Small intestine (tissue), 7 donors: ENCODE measurements around the gene WNT4. TPM values are rescaled to one million over a fixed set of nuclear protein-coding genes. Genes with fewer than 3 reads are reported as not detected.

Experiments used
- DNase-seq, 2 donors: peaks; one replicate each; pipeline versions ENCODE4 v3.0.0 to v3.0.0-alpha.2; 2013
- FAIRE-seq: peaks from 2 replicates; lab custom pipeline; 2012; peaks lifted over from hg19 to GRCh38; lab: Jason Lieb, UNC
- H3K27ac ChIP-seq, 3 donors: one replicate each; pipeline ENCODE4 v1.5.1; 2013; ENCODE audit warnings: low read length in 2 of 3, mild to moderate bottlenecking in 2 of 3, control low read depth in 1 of 3, inconsistent platforms in 1 of 3, low read depth in 1 of 3, moderate library complexity in 1 of 3
- H3K27me3 ChIP-seq, 3 donors: one replicate each; pipeline ENCODE4 v1.6.1; 2013; ENCODE audit warnings: low read length in 3 of 3, inconsistent platforms in 1 of 3; ENCODE audit not compliant: control insufficient read depth in 3 of 3, insufficient read depth in 3 of 3
- H3K36me3 ChIP-seq, 3 donors: one replicate each; pipeline ENCODE4 v1.6.1; 2013; ENCODE audit warnings: low read length in 3 of 3, inconsistent platforms in 1 of 3, low read depth in 1 of 3, mild to moderate bottlenecking in 1 of 3, moderate library complexity in 1 of 3; ENCODE audit not compliant: control insufficient read depth in 3 of 3, insufficient read depth in 2 of 3
- H3K4me1 ChIP-seq, 3 donors: one replicate each; pipeline ENCODE4 v1.6.1; 2013; ENCODE audit warnings: low read length in 2 of 3, inconsistent platforms in 1 of 3, low read depth in 1 of 3, mild to moderate bottlenecking in 1 of 3, moderate library complexity in 1 of 3; ENCODE audit not compliant: control insufficient read depth in 3 of 3, insufficient read depth in 2 of 3
- H3K4me3 ChIP-seq, 3 donors: one replicate each; pipeline ENCODE4 v1.5.1; 2013; ENCODE audit warnings: low read length in 3 of 3, control low read depth in 1 of 3, inconsistent platforms in 1 of 3, low read depth in 1 of 3, mild to moderate bottlenecking in 1 of 3, moderate library complexity in 1 of 3
- H3K9me3 ChIP-seq, 2 donors: one replicate each; pipeline ENCODE4 v1.6.1; 2013; ENCODE audit warnings: low read depth in 1 of 2, low read length in 1 of 2; ENCODE audit not compliant: control insufficient read depth in 2 of 2, insufficient read depth in 1 of 2
- WGBS, 3 donors: extraction: QIAGEN DNeasy Blood & Tissue Kit; methylation state at CpG; one replicate each; pipeline ENCODE4 v1.1.7; 2013; 5-methylcytosine and 5-hydroxymethylcytosine counted together
- polyA plus RNA-seq, 4 donors: library from polyadenylated mRNA; stranded (reverse) in 3 of 4; unstranded in 1 of 4; fragments of 200-250 nt in 3 of 4; fragments of 120-200 nt in 1 of 4; gene quantifications; one replicate each; pipeline versions ENCODE4 v1.2.1 to v1.2.3, GENCODE V29; 2013
- donor health status: healthy with polysubstance abuse.
- donor health status: control.
- donor health status: control.
- donor health status: Bipolar disorder and iron deficiency.
- donor health status: healthy.

Gene WNT4
- polyA plus RNA-seq, 4 donors: 0.81 to 2.3 (median 1.3) TPM; not detected in 1

GRCh38 chr1:22171951-22172715 lies 29.2 kb upstream of the WNT4 start:
- FAIRE-seq (no peak), DNase-seq (peak in 1 of 2 donors; percentile 22)
- Histone ChIP-seq H3K4me3 (no peak overlapping the region), H3K4me1 (no peaks in the 10 kb centered on the region), H3K27me3 (no peaks in the 10 kb centered on the region), H3K36me3 (no peaks in the 10 kb centered on the region), H3K27ac (no peak overlapping the region), H3K9me3 (no peaks in the 10 kb centered on the region)
- WGBS, 3 donors: 41 to 82% (median 58%) methylated on average over 18 of the region's 18 CpGs

GRCh38 chr1:22169816-22170215 lies 26.9 kb upstream of the WNT4 start:
- 89 to 94% (median 93%) methylated on average over 4 of the region's 4 CpGs for WGBS, 3 donors
- Histone ChIP-seq H3K36me3 (no peaks in the 10 kb centered on the region), H3K27ac (no peak overlapping the region), H3K9me3 (no peaks in the 10 kb centered on the region), H3K4me1 (no peaks in the 10 kb centered on the region), H3K4me3 (no peak overlapping the region), H3K27me3 (no peaks in the 10 kb centered on the region)
- FAIRE-seq (no peak), DNase-seq (no peak)

GRCh38 chr1:22168412-22168973 lies 25.6 kb upstream of the WNT4 start:
- 37 to 48% (median 40%) methylated on average over 4 of the region's 4 CpGs for WGBS, 3 donors
- FAIRE-seq: no peak

GRCh38 chr1:22166439-22166838 lies 23.5 kb upstream of the WNT4 start:
- 81 to 94% (median 88%) methylated on average over 1 of the region's 1 CpG for WGBS, 3 donors
- Histone ChIP-seq H3K4me1 (no peaks in the 10 kb centered on the region), H3K4me3 (no peak overlapping the region), H3K36me3 (no peaks in the 10 kb centered on the region), H3K9me3 (no peaks in the 10 kb centered on the region), H3K27me3 (no peaks in the 10 kb centered on the region), H3K27ac (no peak overlapping the region)
- DNase-seq (no peak), FAIRE-seq (no peak)

More at GRCh38 chr1:22168412-22168973, 25.6 kb upstream of the WNT4 start:
- no peak for DNase-seq
- no peaks in the 10 kb centered on the region for H3K4me1 ChIP-seq
- no peaks in the 10 kb centered on the region for H3K36me3 ChIP-seq
- no peaks in the 10 kb centered on the region for H3K9me3 ChIP-seq
- no peak overlapping the region for H3K4me3 ChIP-seq
- no peak overlapping the region for H3K27ac ChIP-seq
- no peaks in the 10 kb centered on the region for H3K27me3 ChIP-seq

- no peaks in the 10 kb centered on the region for H3K27me3 ChIP-seq
- no peak for FAIRE-seq
- H3K4me3 ChIP-seq: no peak overlapping the region
- DNase-seq: no peak
- H3K36me3 ChIP-seq: no peaks in the 10 kb centered on the region
- WGBS, 3 donors: 78 to 84% (median 84%) methylated on average over 14 of the region's 14 CpGs
- H3K27ac ChIP-seq: no peak overlapping the region
- no peaks in the 10 kb centered on the region for H3K4me1 ChIP-seq
- no peaks in the 10 kb centered on the region for H3K9me3 ChIP-seq
Observed at GRCh38 chr1:22164841-22165808, 22.2 kb upstream of the WNT4 start.

GRCh38 chr1:22163564-22163963 lies 20.7 kb upstream of the WNT4 start:
- WGBS, 3 donors: 53 to 62% (median 60%) methylated on average over 6 of the region's 6 CpGs
- Histone ChIP-seq H3K4me3 (no peak overlapping the region), H3K27ac (no peak overlapping the region), H3K27me3 (no peaks in the 10 kb centered on the region), H3K9me3 (no peaks in the 10 kb centered on the region), H3K4me1 (no peaks in the 10 kb centered on the region), H3K36me3 (no peaks in the 10 kb centered on the region)
- FAIRE-seq (no peak), DNase-seq (peak in 1 of 2 donors; percentile 40)

- WGBS, 3 donors: 67 to 80% (median 68%) methylated on average over 14 of the region's 14 CpGs
- H3K36me3 ChIP-seq: no peaks in the 10 kb centered on the region
- H3K4me3 ChIP-seq: no peak overlapping the region
- DNase-seq: no peak
- H3K27ac ChIP-seq: no peak overlapping the region
- no peak for FAIRE-seq
- H3K9me3 ChIP-seq: no peaks in the 10 kb centered on the region
- H3K27me3 ChIP-seq: no peaks in the 10 kb centered on the region
- no peaks in the 10 kb centered on the region for H3K4me1 ChIP-seq
Observed at GRCh38 chr1:22163137-22163536, 20.2 kb upstream of the WNT4 start.

GRCh38 chr1:22159891-22160290 lies 17.0 kb upstream of the WNT4 start:
- Histone ChIP-seq H3K27ac (no peak overlapping the region), H3K27me3 (no peaks in the 10 kb centered on the region), H3K4me1 (no peaks in the 10 kb centered on the region), H3K36me3 (no peaks in the 10 kb centered on the region), H3K4me3 (no peak overlapping the region), H3K9me3 (no peaks in the 10 kb centered on the region)
- WGBS, 3 donors: 85 to 94% (median 86%) methylated on average over 17 of the region's 17 CpGs
- no peak for DNase-seq
- FAIRE-seq: no peak
